Spleen (tissue), 11 donors: ENCODE data around the gene LRSAM1. TPM values are rescaled to one million over a fixed set of nuclear protein-coding genes. Genes with fewer than 3 reads are reported as not detected.

Source experiments
- DNase-seq: peaks from one replicate; pipeline ENCODE4 v3.0.0-alpha.2; 2020
- H3K27ac ChIP-seq, 8 donors: fragments of 200-600 bp; sonication (generic) in 7 of 8; 1 replicate in 4 of 8; 2 replicates in 4 of 8; pipeline versions ENCODE4 v1.5.0 to v1.8.0; 2016 to 2021; ENCODE audit warnings: inconsistent platforms in 4 of 8, mild to moderate bottlenecking in 4 of 8, moderate library complexity in 1 of 8
- H3K27me3 ChIP-seq, 7 donors: fragments of 200-600 bp; sonication (generic) in 6 of 7; replicated peaks in 1 of 7; 1 replicate in 4 of 7; 2 replicates in 3 of 7; pipeline versions ENCODE4 v1.5.0 to v1.8.0; 2016 to 2021; ENCODE audit warnings: inconsistent platforms in 3 of 7, mild to moderate bottlenecking in 1 of 7
- H3K36me3 ChIP-seq, 6 donors: fragments of 200-600 bp; sonication (generic) in 5 of 6; 1 replicate in 4 of 6; 2 replicates in 2 of 6; pipeline versions ENCODE4 v1.5.0 to v1.8.0; 2016 to 2021; ENCODE audit warnings: inconsistent platforms in 2 of 6
- H3K4me1 ChIP-seq, 6 donors: fragments of 200-600 bp; sonication (generic) in 5 of 6; 1 replicate in 3 of 6; 2 replicates in 3 of 6; pipeline versions ENCODE4 v1.5.0 to v1.8.0; 2016 to 2021; ENCODE audit warnings: inconsistent platforms in 3 of 6
- H3K4me3 ChIP-seq, 8 donors: fragments of 200-600 bp; sonication (generic) in 7 of 8; 1 replicate in 4 of 8; 2 replicates in 4 of 8; pipeline versions ENCODE4 v1.5.0 to v1.8.0; 2016 to 2021; ENCODE audit warnings: inconsistent platforms in 4 of 8, mild to moderate bottlenecking in 4 of 8, moderate library complexity in 2 of 8
- H3K9me3 ChIP-seq, 8 donors: fragments of 200-600 bp; sonication (generic) in 7 of 8; 1 replicate in 4 of 8; 2 replicates in 4 of 8; pipeline versions ENCODE4 v1.5.0 to v1.8.0; 2016 to 2021; ENCODE audit warnings: inconsistent platforms in 4 of 8
- CTCF ChIP-seq, 11 experiments: fragments of 200-600 bp in 7 of 11; fragments of 450-650 bp in 4 of 11; sonication (generic) in 4 of 11; IDR thresholded peaks in 8 of 11; conservative IDR thresholded peaks in 3 of 11; 1 replicate in 7 of 11; 2 replicates in 4 of 11; pipeline versions ENCODE4 v1.4.0 to v1.8.0; 2016 to 2021; ENCODE audit warnings: antibody characterized with exemption in 11 of 11, inconsistent platforms in 4 of 11, mild to moderate bottlenecking in 1 of 11
- POLR2A ChIP-seq, 3 donors: fragments of 450-650 bp; IDR thresholded peaks; one replicate each; pipeline ENCODE4 v1.5.1; 2017; ENCODE audit warnings: antibody characterized with exemption in 3 of 3, mild to moderate bottlenecking in 1 of 3
- POLR2AphosphoS5 ChIP-seq, 3 donors: sonication (generic); formaldehyde crosslinking; IDR thresholded peaks; one replicate each; pipeline ENCODE4 v1.5.1; 2017; ENCODE audit warnings: antibody characterized with exemption in 3 of 3
- WGBS, 5 donors: extraction: QIAGEN DNeasy Blood & Tissue Kit in 3 of 5; methylation state at CpG; one replicate each; pipeline versions ENCODE4 v1.1.5 to v1.1.7; 2013 to 2018; 5-methylcytosine and 5-hydroxymethylcytosine counted together
- intact Hi-C: fragments of 100-400 bp; cut with DNase I; formaldehyde crosslinking; loops from one replicate; pipeline ENCODE4 v1.15.0; 2023; ENCODE audit warnings: low total_unique reads
- polyA plus RNA-seq, 3 donors: library from polyadenylated mRNA; stranded (reverse); fragments of 200-250 nt; gene quantifications; one replicate each; pipeline ENCODE4 v1.2.1, GENCODE V29; 2013
- total RNA-seq, 7 donors: library from RNA; depleted of rRNA in 3 of 7; stranded (reverse); fragments of >200 nt in 3 of 7; fragmentation: NEBNext Ultra II Directional in 4 of 7; extraction: Animal tissue kit (Norgen Biotek cat#: 25700) in 4 of 7; gene quantifications; one replicate each; pipeline versions ENCODE4 v1.1.0 to v1.2.1, GENCODE V29; 2016 to 2021
- donor health status: healthy with polysubstance abuse.
- donor health status: DM: no; HTN: no; CAD: no; lungs with moderate emphysema.
- donor health status: DM: no; HTN: no; CAD: no.
- donor health status: Bipolar disorder and iron deficiency.
- donor health status: healthy.
- donor health status: DM: no; HTN: no; CAD: no.
- donor health status: DM: yes; HTN: yes; CAD: no.

The LRSAM1 gene
- total and polyA plus RNA-seq, 10 donors: 13.5 to 32.1 (median 25.1) TPM

GRCh38 chr9:127450243-127450760, 1.0 kb upstream of the LRSAM1 start:
- Histone ChIP-seq H3K36me3 (peaks cover 0 to 77% (median 45%) of the 10 kb centered on the region in 6 donors), H3K4me3 (peak overlapping the region; percentile 65 to 90 (median 81)), H3K4me1 (peaks cover 24 to 68% (median 44%) of the 10 kb centered on the region in 6 donors), H3K9me3 (no peaks in the 10 kb centered on the region), H3K27me3 (no peaks in the 10 kb centered on the region), H3K27ac (peak overlapping the region; percentile 90 to 96 (median 95))
- intact Hi-C loops: no loop called here
- TF ChIP-seq POLR2A (IDR thresholded peaks at IDR 0.05): no peak
- TF ChIP-seq POLR2AphosphoS5 (IDR thresholded peaks at IDR 0.05): no peak
- no peak for TF ChIP-seq CTCF (IDR thresholded peaks at IDR 0.05 in 8 of 11, conservative IDR thresholded peaks at IDR 0.05 in 3 of 11)
- no peak for DNase-seq
- WGBS, 5 donors: 1 to 2% (median 1%) methylated on average over 14 of the region's 14 CpGs

GRCh38 chr9:127451608-127451857, 223 bp downstream of the LRSAM1 start:
- H3K27me3 ChIP-seq: no peaks in the 10 kb centered on the region
- WGBS, 5 donors: 0 to 6% (median 1%) methylated on average over 12 to 14 of the region's 14 CpGs
- DNase-seq: no peak
- intact Hi-C loops: no loop called here
- peak overlapping the region; percentile 65 to 90 (median 81) for H3K4me3 ChIP-seq
- peaks cover 0 to 73% (median 34%) of the 10 kb centered on the region in 6 donors for H3K36me3 ChIP-seq
- H3K4me1 ChIP-seq: peaks cover 27 to 80% (median 51%) of the 10 kb centered on the region in 6 donors
- H3K27ac ChIP-seq: peak overlapping the region; percentile 90 to 96 (median 95)
- H3K9me3 ChIP-seq: no peaks in the 10 kb centered on the region
- TF ChIP-seq POLR2A (IDR thresholded peaks at IDR 0.05) (no peak), POLR2AphosphoS5 (IDR thresholded peaks at IDR 0.05) (no peak), CTCF (IDR thresholded peaks at IDR 0.05 in 8 of 11, conservative IDR thresholded peaks at IDR 0.05 in 3 of 11) (no peak)

- DNase-seq: peak; percentile 90
- Histone ChIP-seq H3K36me3 (peaks cover 0 to 73% (median 32%) of the 10 kb centered on the region in 6 donors), H3K9me3 (no peaks in the 10 kb centered on the region), H3K27me3 (no peaks in the 10 kb centered on the region), H3K4me3 (peak overlapping the region; percentile 65 to 90 (median 81)), H3K4me1 (peaks cover 27 to 80% (median 51%) of the 10 kb centered on the region in 6 donors), H3K27ac (peak overlapping the region; percentile 90 to 96 (median 95))
- no peak for TF ChIP-seq POLR2AphosphoS5 (IDR thresholded peaks at IDR 0.05)
- TF ChIP-seq CTCF (IDR thresholded peaks at IDR 0.05 in 8 of 11, conservative IDR thresholded peaks at IDR 0.05 in 3 of 11): no peak
- TF ChIP-seq POLR2A (IDR thresholded peaks at IDR 0.05): no peak
- intact Hi-C loops: no loop called here
- WGBS, 5 donors: 10 to 12% (median 10%) methylated on average over 19 to 29 of the region's 29 CpGs
These were observed 747 bp downstream of the LRSAM1 start for GRCh38 chr9:127451858-127452656.

- H3K4me3 ChIP-seq: peak overlapping the region in 4 of 8 donors; percentile 65 to 89 (median 79)
These were observed 1.4 kb downstream of the LRSAM1 start for GRCh38 chr9:127452691-127453090.

More at GRCh38 chr9:127452691-127453090, 1.4 kb downstream of the LRSAM1 start:
- H3K9me3 ChIP-seq: no peaks in the 10 kb centered on the region
- peaks cover 0 to 73% (median 32%) of the 10 kb centered on the region in 6 donors for H3K36me3 ChIP-seq
- 64 to 89% (median 73%) methylated on average over 3 to 4 of the region's 4 CpGs for WGBS, 5 donors
- peak overlapping the region in 3 of 8 donors; percentile 91 to 96 (median 95) for H3K27ac ChIP-seq
- H3K27me3 ChIP-seq: no peaks in the 10 kb centered on the region
- intact Hi-C loops: no loop called here
- TF ChIP-seq CTCF (IDR thresholded peaks at IDR 0.05 in 8 of 11, conservative IDR thresholded peaks at IDR 0.05 in 3 of 11) (no peak), POLR2A (IDR thresholded peaks at IDR 0.05) (no peak), POLR2AphosphoS5 (IDR thresholded peaks at IDR 0.05) (no peak)
- DNase-seq: no peak
- H3K4me1 ChIP-seq: peaks cover 27 to 73% (median 51%) of the 10 kb centered on the region in 6 donors
